Occipital lobe (tissue), 2 donors: ENCODE data around the gene IQCH. TPM values are rescaled to one million over a fixed set of nuclear protein-coding genes. Genes with fewer than 3 reads are reported as not detected.

Experiments
- DNase-seq: peaks from one replicate; lab custom pipeline; 2025; lab: John Stamatoyannopoulos, UW
- total RNA-seq: library from RNA; depleted of rRNA; stranded (reverse); fragments of >200 nt; gene quantifications from one replicate; pipeline ENCODE4 v1.2.3, GENCODE V29; 2014

IQCH gene
- total RNA-seq, 1 donor from 2014 or later: 2.8 TPM

GRCh38 chr15:67501177-67501835 lies 246.7 kb downstream of the IQCH start:
- no peak for DNase-seq

DNA sequence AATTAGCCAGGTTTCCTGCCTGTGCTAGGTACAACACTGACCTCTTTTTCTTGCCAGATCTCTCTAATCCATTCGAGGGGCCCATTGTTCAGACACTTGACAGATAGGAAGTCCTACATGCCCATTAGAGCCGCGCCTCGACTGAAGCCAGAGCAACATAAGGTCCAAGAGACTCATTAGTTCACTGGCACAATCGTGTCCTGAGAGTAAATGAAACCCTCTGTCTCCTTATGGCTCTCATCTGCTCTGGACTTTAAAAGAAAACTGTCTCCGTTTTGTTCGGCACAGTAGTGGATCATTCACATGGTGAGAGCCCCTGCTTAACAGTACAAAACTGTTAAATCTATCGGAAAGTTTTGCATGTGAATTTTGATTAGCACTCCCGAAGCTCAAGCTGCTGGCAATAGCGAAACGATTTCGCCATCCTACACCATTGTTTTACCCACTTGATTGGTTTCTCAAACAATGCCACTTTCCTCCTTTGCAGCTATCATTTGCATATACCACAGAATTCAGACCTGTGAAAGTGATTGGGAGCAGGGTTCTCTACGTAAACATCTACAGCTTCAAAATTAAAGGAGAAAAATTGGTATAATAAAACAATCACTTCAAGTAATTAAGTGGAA lies 247.4 kb downstream of the IQCH start:
- DNase-seq: no peak

GRCh38 chr15:67504056-67504455 lies 249.5 kb downstream of the IQCH start:
- DNase-seq: no peak

- no peak for DNase-seq
Observed at GRCh38 chr15:67504796-67505195, 250.2 kb downstream of the IQCH start.

- DNase-seq: no peak
Observed at GRCh38 chr15:67505675-67506572, 251.3 kb downstream of the IQCH start.

DNA sequence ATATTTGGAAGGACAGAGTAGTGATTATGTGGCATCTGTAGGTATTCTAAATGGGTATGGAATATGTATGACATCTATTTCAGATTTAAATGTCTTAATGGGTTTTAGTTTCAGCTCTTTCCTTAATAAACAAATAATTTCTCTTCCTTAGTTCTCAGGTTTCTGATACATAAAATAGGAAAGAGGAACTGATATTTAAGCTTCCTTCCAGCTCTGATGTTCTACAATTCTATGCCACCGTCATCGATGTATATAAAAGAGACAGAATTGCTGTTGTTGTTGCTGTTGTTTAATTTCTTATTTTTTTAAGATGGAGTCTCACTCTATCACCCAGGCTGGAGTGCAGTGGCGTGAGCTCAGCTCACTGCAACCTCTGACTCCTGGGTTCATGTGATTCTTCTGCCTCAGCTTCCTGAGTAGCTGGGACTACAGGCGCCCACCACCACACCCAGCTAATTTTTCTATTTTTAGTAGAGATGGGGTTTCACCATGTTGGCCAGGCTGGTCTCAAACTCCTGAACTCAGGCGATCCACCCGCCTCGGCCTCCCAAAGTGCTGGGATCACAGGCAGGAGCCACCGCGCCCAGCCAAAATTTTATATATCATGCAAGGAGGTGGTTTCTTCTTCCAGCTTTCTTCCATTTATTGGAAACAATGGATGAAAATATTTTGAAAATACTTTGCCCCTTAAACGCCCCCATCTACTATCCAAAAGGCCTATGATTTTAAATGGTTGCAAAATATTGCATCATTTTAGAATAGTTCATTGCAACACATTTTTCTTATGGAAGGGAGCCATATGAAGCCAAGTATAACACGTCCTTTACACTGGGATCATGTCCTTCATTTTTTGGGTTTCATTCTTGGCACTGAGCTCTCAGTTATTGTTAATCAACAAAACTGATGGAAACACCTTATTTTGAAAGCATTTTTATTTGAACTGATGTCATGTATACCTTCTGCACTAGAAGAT lies 252.5 kb downstream of the IQCH start:
- no peak for DNase-seq

DNA sequence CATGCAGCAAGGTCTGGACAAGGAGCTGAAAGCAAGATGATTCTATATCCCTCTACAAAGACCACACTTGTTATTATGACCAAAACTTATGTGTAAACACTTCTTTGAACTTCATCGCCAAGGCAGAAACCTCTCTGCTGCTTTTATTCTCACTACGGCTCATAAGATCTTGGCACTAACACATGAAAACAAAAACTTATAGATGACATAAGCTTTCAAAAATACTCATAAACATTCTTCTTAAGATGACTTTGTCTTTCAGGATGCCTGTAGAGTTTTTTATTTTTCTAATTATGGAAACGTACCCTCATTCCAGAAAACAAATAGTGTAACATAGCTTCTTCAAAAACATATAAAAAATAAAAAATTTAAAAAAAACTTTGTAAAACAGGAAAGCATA lies 253.8 kb downstream of the IQCH start:
- DNase-seq: no peak

- no peak for DNase-seq
Observed at GRCh38 chr15:67509918-67510317, 255.3 kb downstream of the IQCH start.

DNA sequence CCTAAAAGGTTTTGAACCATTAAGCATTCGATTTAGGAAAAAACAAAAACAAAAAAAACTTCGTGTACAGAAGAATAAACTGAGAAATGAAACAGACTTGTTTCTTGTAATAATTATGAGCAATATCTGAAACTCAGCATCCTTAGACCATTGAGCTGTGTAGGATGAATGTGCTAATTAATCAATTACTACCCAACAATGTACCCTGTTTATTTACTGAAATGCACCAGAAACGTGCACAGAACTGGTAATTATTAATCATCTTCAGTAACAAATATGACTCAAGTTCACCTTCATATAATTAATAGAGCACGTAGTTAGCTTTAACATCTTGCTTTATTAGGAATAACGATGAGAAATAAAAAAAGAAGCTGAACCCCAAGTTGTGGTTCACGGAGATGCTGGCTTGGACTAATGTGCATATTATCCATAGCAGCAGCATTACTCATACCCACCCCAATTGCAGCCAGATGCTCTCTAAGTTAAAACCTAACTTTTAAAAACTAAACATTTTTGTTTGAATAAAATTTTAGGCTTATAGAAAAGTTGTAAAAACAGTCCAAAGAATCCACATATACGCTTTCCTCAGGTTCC lies 256.1 kb downstream of the IQCH start:
- DNase-seq: no peak

DNA sequence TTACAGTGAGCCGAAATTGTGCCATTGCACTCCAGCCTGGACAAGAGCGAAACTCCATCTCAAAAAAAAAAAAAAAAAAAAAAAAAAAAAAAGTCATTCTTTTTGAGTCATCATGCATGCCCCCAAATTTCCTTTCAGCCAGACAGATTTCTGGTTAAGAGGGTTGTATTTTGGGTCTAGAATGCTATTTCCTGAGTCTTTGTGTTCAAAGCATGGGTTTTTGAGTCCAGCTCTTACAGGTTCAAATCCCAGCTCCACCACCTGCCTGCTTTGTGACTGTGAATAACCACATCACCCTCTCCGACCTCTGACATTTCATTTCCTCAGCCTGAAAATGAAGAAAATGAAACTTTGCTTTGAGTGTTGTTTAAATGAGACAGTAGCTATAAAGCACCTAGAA lies 257.0 kb downstream of the IQCH start:
- no peak for DNase-seq

GRCh38 chr15:67512140-67512539 lies 257.6 kb downstream of the IQCH start:
- no peak for DNase-seq

DNA sequence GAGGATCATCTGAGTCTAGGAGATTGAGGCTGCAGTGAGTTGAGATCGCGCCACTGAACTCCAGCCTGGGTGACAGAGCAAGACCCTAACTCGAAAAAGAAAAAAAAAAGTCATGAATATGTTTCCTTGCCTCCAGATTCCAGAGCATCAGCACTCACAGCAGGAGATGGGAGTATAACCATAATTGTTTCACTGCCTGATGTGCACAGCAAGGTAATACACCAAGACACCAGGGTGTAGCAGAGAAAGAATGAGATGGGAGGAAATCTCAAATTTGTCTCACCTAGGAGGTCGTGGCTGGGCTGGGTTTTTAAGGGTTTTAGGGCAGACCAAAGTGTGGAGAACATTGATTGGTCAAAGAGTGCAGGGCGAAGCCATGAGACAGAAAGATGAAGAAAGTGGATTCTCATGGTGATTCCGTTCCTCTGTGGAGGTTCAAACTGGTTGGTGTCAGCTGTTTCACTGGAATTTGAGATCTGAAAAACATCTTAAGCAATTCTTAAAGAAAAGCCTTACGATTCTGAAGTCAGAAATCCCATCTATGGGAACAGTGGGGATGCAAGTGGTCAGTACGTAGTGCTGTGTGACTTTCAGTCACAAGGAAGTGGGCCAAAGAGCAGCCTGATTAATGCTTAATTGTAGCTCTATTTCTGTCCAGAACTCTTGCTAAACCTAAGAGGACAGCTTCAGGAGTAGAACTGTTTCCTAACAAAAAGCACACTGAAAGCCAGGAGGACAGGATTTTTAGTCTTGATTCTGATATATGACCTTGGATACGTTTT lies 258.5 kb downstream of the IQCH start:
- DNase-seq: no peak

- DNase-seq: no peak
Observed at GRCh38 chr15:67515090-67515489, 260.5 kb downstream of the IQCH start.

GRCh38 chr15:67515557-67515956 lies 261.0 kb downstream of the IQCH start:
- no peak for DNase-seq

DNA sequence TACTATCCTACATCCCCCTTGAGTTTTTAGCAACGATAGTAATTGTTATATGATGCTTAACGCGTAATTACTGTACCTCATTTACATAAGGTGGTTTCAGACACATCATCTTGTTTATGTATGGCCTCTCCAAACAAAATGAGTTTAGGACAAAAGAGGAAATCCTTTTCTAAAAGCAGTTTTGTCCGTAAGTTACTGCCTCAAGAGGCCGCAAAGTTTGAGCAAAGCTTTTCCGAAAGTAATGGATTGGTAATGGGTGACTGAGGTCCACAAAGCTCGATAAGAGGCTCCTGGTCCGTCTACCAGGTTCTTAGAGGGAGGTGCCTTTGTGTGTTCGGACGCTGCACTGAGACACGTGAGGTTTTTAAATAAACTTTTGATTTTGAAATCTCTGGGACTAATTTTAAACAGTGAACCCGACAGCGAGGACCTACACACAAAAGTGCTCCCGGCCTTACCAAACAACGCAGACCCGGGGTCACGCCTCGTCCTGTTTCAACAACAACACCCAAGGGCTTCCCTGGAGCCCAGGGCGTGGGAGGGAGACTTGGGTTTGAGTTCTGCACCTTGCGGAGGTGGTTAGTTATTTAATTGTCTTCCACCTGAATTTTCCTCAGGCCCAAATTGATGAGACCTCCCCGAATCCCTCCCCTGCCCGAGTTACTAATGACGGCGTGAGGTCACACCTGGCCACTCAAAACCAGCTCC lies 265.9 kb downstream of the IQCH start:
- DNase-seq: no peak

DNA sequence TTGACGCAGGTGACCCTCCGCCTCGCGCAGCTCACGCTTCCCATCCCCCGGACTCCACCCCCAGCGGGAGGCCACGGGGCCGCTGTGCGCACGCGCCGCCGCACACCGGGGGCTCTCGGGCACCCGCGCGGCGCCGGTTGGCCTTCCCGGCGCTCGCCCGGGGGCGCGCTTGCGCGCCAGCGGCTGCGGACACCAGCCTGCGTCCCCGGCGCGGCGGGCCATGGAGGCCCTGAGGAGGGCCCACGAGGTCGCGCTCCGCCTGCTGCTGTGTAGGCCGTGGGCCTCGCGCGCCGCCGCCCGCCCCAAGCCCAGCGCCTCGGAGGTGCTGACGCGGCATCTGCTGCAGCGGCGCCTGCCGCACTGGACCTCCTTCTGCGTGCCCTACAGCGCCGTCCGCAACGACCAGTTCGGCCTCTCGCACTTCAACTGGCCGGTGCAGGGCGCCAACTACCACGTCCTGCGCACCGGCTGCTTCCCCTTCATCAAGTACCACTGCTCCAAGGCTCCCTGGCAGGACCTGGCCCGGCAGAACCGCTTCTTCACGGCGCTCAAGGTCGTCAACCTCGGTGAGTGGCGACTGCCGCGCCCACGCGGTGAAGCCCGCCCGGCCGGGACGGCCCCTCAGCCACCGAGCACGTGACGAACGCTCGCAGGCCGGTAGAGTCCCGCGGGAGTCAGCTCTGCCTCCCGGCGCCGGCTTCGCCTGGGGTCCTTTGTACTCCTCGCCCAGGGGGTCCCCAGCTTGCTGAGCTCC lies 266.6 kb downstream of the IQCH start, which contains the start of gene C15orf61:
Gene C15orf61 (plus strand): TSS at position 103 of the 754 bp plus-strand sequence. CDS start 118 bp downstream, at position 221.
- peak; percentile 79 for DNase-seq

GRCh38 chr15:67521783-67522568 lies 267.4 kb downstream of the IQCH start:
- DNase-seq: no peak

DNA sequence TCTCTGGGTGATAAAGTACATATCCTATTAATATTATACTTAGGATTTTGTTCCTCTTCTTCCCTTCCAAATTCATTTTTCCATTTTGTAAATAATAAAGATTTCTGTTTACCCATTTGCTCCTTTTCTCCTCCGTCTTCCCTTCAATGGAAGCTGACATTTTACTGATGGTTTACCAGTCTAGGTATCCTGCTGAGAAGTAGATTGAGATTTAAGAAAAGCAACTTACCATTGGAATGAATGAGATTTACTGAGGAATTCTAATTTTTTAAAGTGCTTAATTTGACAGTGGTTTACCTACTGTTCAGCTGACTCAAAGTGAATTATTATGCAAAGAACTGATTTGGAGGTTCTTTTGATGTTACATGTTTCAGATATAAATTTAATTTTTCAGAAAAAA lies 268.7 kb downstream of the IQCH start:
- DNase-seq: no peak
